ENCODE results near the gene TOR3A.
"Not testable (repeated sequence)": the region's sequence is repeated elsewhere in the genome, so short reads cannot be mapped to it uniquely, and the experiment has no call there.

Gene TOR3A

GRCh38 chr1:179108644-179109043 is 26.8 kb downstream of the TOR3A start:
- no peak for DNase-seq

- DNase-seq, result no peak
Measured at GRCh38 chr1:179115181-179115580, 33.3 kb downstream of the TOR3A start.

GRCh38 chr1:179119513-179119912 is 37.6 kb downstream of the TOR3A start:
- DNase-seq, result no peak

GRCh38 chr1:179120736-179121135 is 38.9 kb downstream of the TOR3A start:
- no peak for DNase-seq

- peak; percentile 34 to 59 for DNase-seq
Measured at GRCh38 chr1:179121159-179121938, 39.5 kb downstream of the TOR3A start.

- no peak for DNase-seq
Measured at GRCh38 chr1:179124873-179125272, 43.0 kb downstream of the TOR3A start.

GRCh38 chr1:179126338-179127060 is 44.6 kb downstream of the TOR3A start:
- no peak for DNase-seq

- no peak for DNase-seq
Measured at GRCh38 chr1:179127163-179127895, 45.5 kb downstream of the TOR3A start.

GRCh38 chr1:179128520-179128919 is 46.6 kb downstream of the TOR3A start:
- DNase-seq, result no peak

GRCh38 chr1:179129702-179130473 is 48.0 kb downstream of the TOR3A start:
- peak in 1 of 2 donors; percentile 81 for DNase-seq

- not testable (repeated sequence) for DNase-seq
Measured at GRCh38 chr1:179135168-179135567, 53.3 kb downstream of the TOR3A start.

GRCh38 chr1:179135707-179136106 is 53.8 kb downstream of the TOR3A start:
- not testable (repeated sequence) for DNase-seq

- no peak for DNase-seq
Measured at GRCh38 chr1:179137617-179138255, 55.9 kb downstream of the TOR3A start.

GRCh38 chr1:179138755-179139154 is 56.9 kb downstream of the TOR3A start:
- not testable (repeated sequence) for DNase-seq

GRCh38 chr1:179141592-179142251 is 59.9 kb downstream of the TOR3A start:
- DNase-seq, result no peak

GRCh38 chr1:179142889-179143299 is 61.0 kb downstream of the TOR3A start:
- no peak for DNase-seq

GRCh38 chr1:179143322-179143721 is 61.5 kb downstream of the TOR3A start:
- peak in 1 of 2 donors; percentile 17 for DNase-seq

GRCh38 chr1:179144626-179145025 is 62.8 kb downstream of the TOR3A start:
- no peak for DNase-seq

- DNase-seq, result no peak
Measured at GRCh38 chr1:179145521-179145920, 63.7 kb downstream of the TOR3A start.

All from CD4-positive, alpha-beta T cell treated with Interleukin-4 for 1 hour (primary cell).